Epithelial cell of proximal tubule (primary cell): ENCODE results near the gene SLC16A10. TPM values are rescaled to one million over a fixed set of nuclear protein-coding genes. Genes with fewer than 3 reads are reported as not detected.
A peak's percentile ranks its signal among the peaks of the same experiment; 100 is the strongest.
"Not testable (repeated sequence)": the region's sequence is repeated elsewhere in the genome, so short reads cannot be mapped to it uniquely, and the experiment has no call there.

Source experiments
- DNase-seq: peaks from one replicate; pipeline ENCODE4 v3.0.0-alpha.2; 2011; ENCODE audit warnings: low read depth
- H3K4me3 ChIP-seq: 2 replicates; pipeline ENCODE4 v1.5.1; 2011; ENCODE audit warnings: low read depth, mild to moderate bottlenecking, low read length
- CTCF ChIP-seq: conservative IDR thresholded peaks from 2 replicates; pipeline ENCODE4 v1.5.1; 2012; ENCODE audit warnings: low read depth, mild to moderate bottlenecking, low read length
- total RNA-seq: library from RNA; depleted of rRNA; stranded (reverse); fragments of >200 nt; gene quantifications from 2 replicates; pipeline ENCODE4 v1.2.3, GENCODE V29; 2015

SLC16A10 gene
- total RNA-seq, 1 donor from 2014 or later, result 0.63 TPM

- no peak for DNase-seq
- no peak overlapping the region for H3K4me3 ChIP-seq
- no peak for TF ChIP-seq CTCF
Measured at GRCh38 chr6:111187874-111188273, 100.6 kb downstream of the SLC16A10 start.

DNA sequence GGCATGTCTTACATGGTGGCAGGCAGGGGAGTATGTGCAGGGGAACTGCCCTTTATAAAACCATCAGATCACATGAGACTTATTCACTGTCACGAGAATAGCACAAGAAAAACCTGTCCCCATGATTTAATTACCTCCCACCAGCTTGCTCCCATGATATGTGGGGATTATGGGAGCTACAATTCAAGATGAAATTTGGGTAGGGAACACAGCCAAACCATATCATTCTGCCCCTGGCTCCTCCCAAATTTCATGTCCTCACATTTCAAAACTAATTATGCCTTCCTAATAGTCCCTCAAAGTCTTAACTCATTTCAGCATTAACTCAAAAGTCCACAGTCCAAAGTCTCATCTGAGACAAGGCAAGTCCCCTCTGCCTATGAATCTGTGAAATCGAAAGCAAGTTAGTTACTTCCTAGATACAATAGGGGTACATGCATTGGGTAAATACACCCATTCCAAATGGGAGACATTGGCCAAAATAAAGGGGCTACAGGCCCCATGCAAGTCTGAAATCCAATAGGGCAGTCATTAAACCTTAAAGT lies 102.4 kb downstream of the SLC16A10 start:
- H3K4me3 ChIP-seq, DNase-seq: not testable (repeated sequence)

DNA sequence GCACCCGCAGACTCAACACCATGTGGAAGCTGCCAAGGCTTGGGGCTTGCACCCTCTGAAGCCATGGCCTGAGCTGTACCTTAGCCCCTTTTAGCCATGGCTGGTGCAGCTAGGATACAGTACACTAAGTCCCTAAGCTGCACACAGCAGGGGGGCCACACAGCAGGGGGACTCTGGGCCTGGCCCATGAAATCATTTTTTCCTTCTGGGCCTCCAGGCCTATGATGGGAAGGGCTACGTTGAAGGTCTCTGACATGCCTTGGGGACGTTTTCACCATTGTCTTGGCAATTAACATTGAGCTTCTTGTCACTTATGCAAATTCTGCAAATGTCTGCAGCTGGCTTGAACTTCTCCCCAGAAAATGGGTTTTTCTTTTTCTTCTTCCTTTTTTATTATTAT lies 103.3 kb downstream of the SLC16A10 start:
- no peak overlapping the region for H3K4me3 ChIP-seq
- no peak for TF ChIP-seq CTCF
- no peak for DNase-seq

GRCh38 chr6:111191136-111191535 lies 103.8 kb downstream of the SLC16A10 start:
- DNase-seq, H3K4me3 ChIP-seq: not testable (repeated sequence)

DNA sequence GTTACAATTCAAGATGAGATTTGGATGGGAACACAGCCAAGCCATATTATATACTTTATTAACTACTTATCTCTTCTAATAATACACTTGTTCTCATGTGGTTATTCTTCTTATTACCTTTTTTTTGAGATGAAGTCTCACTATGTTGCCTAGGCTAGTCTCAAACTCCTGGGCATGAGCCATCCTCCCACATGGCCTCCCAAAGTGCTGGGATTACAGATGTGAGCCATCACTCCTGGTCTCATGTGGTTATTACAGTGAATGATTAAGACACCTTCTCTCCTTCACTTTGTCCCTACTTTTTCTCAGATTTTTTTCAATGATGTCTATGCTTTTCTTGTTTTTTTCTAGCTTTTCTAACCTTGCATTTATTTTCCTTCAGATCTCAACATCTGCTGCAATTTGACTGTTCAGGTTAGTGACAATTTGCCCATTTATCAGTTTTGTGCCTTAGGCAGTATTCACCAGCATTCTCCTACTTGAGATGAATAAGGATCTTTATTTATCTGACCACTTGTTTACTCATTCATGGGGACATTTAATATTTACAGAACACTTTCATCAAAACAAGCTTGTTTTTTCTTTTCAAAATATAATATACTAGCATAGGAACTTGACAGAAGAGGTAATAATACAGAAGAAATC lies 105.7 kb downstream of the SLC16A10 start:
- no peak for TF ChIP-seq CTCF
- no peak overlapping the region for H3K4me3 ChIP-seq
- DNase-seq, result no peak

DNA sequence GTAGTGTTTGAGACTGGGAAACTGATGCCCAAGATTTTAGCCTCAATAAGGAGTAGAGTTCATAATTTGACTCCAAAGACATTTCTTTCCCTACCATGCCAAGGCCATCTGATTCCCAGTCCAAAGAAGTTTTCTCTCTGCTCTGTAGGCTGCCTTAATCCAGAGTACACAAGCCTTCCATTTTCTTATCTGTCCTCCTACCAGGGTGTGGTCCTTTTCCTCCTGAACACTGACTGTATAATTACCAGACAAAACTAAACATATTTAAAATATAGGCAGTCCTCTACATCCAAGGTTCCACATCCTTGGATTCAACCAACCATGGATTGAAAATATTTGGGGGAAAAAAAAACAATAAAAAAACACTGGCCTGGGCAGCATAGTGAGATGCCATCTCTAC lies 108.4 kb downstream of the SLC16A10 start:
- DNase-seq, result no peak
- no peak overlapping the region for H3K4me3 ChIP-seq
- TF ChIP-seq CTCF, result no peak

GRCh38 chr6:111198841-111199240 lies 111.5 kb downstream of the SLC16A10 start:
- DNase-seq, result no peak
- no peak for TF ChIP-seq CTCF
- H3K4me3 ChIP-seq, result no peak overlapping the region

DNA sequence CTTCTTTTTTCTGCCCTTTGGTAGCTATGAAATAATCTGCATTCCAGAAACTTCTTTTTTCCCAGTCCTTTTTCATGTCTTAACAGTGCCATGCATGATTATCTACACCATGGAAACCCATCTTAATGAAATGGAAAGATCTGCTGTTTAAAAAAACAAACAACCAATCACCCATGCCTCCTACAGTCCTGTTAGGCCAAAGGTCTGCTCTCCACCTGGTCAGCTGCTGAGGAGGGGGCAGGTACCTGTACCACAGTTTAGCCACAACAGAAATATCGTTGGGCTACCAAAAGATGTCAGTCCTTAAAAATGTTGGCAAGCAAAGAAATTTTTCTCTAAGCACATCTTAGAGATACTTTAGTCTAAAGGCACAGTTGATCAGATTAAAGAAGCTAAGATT lies 112.6 kb downstream of the SLC16A10 start:
- TF ChIP-seq CTCF, result no peak
- peak; percentile 4 for DNase-seq
- peak overlapping the region; percentile 14 for H3K4me3 ChIP-seq
